ENCODE data around the gene NACC2.
"Not testable (repeated sequence)": the region's sequence is repeated elsewhere in the genome, so short reads cannot be mapped to it uniquely, and the experiment has no call there.

The NACC2 gene

GRCh38 chr9:135970128-135970815 is 124.8 kb downstream of the NACC2 start:
- no peak for DNase-seq (ENCODE audit: low read depth)
- no peak for TF ChIP-seq CTCF (IDR thresholded peaks at IDR 0.05; ENCODE audit: insufficient read depth, low read depth, low read length, missing control alignments)
- H3K4me3 ChIP-seq (ENCODE audit: low read length) = no peak overlapping the region

GRCh38 chr9:135969064-135969683 is 125.9 kb downstream of the NACC2 start:
- H3K4me3 ChIP-seq (ENCODE audit: low read length) = no peak overlapping the region
- TF ChIP-seq CTCF (IDR thresholded peaks at IDR 0.05; ENCODE audit: insufficient read depth, low read depth, low read length, missing control alignments) = no peak
- no peak for DNase-seq (ENCODE audit: low read depth)

GRCh38 chr9:135968601-135969000 is 126.5 kb downstream of the NACC2 start:
- no peak overlapping the region for H3K4me3 ChIP-seq (ENCODE audit: low read length)
- DNase-seq (ENCODE audit: low read depth) = no peak
- TF ChIP-seq CTCF (IDR thresholded peaks at IDR 0.05; ENCODE audit: insufficient read depth, low read depth, low read length, missing control alignments) = no peak

GRCh38 chr9:135968083-135968476 is 127.0 kb downstream of the NACC2 start:
- TF ChIP-seq CTCF (IDR thresholded peaks at IDR 0.05; ENCODE audit: insufficient read depth, low read depth, low read length, missing control alignments) = no peak
- H3K4me3 ChIP-seq (ENCODE audit: low read length) = no peak overlapping the region
- DNase-seq (ENCODE audit: low read depth) = no peak

GRCh38 chr9:135966916-135967260 is 128.2 kb downstream of the NACC2 start:
- not testable (repeated sequence) for H3K4me3 ChIP-seq (ENCODE audit: low read length); DNase-seq (ENCODE audit: low read depth)

- no peak for DNase-seq (ENCODE audit: low read depth)
- no peak for TF ChIP-seq CTCF (IDR thresholded peaks at IDR 0.05; ENCODE audit: insufficient read depth, low read depth, low read length, missing control alignments)
- H3K4me3 ChIP-seq (ENCODE audit: low read length) = no peak overlapping the region
These were observed 129.8 kb downstream of the NACC2 start for GRCh38 chr9:135965124-135965756.

- no peak for TF ChIP-seq CTCF (IDR thresholded peaks at IDR 0.05; ENCODE audit: insufficient read depth, low read depth, low read length, missing control alignments)
- no peak overlapping the region for H3K4me3 ChIP-seq (ENCODE audit: low read length)
- no peak for DNase-seq (ENCODE audit: low read depth)
These were observed 131.2 kb downstream of the NACC2 start for GRCh38 chr9:135963938-135964337.
